Muscle of back (tissue), 11 donors: ENCODE results near the gene CALHM2. TPM values are rescaled to one million over a fixed set of nuclear protein-coding genes. Genes with fewer than 3 reads are reported as not detected.
"Not testable (repeated sequence)": the region's sequence is repeated elsewhere in the genome, so short reads cannot be mapped to it uniquely, and the experiment has no call there.

ENCODE experiments used
- DNase-seq, 3 donors: peaks; one replicate each; pipeline versions ENCODE4 v3.0.0 to v3.0.0-alpha.2; 2013
- polyA plus RNA-seq, 10 donors: library from polyadenylated mRNA; unstranded; fragments of 120-200 nt; gene quantifications; one replicate each; pipeline ENCODE4 v1.2.1, GENCODE V29; 2013; ENCODE audit not compliant: insufficient read length in 10 of 10

The CALHM2 gene
- polyA plus RNA-seq, 10 donors = 11.4 to 22.1 (median 17.0) TPM

GRCh38 chr10:103417601-103418000, 34.6 kb downstream of the CALHM2 start:
- no peak for DNase-seq

- DNase-seq = not testable (repeated sequence)
Observed at GRCh38 chr10:103417148-103417469, 35.1 kb downstream of the CALHM2 start.

GRCh38 chr10:103416436-103417147, 35.6 kb downstream of the CALHM2 start:
- peak; percentile 64 to 82 (median 72) for DNase-seq

GRCh38 chr10:103415581-103415980, 36.6 kb downstream of the CALHM2 start:
- no peak for DNase-seq

- no peak for DNase-seq
Observed at GRCh38 chr10:103413564-103413963, 38.6 kb downstream of the CALHM2 start.

GRCh38 chr10:103397191-103397825, 54.9 kb downstream of the CALHM2 start:
- DNase-seq = no peak

- DNase-seq = no peak
Observed at GRCh38 chr10:103396789-103397087, 55.4 kb downstream of the CALHM2 start.

Other genes starting within 250 kb of the CALHM2 start
- under 1 TPM in 2 of 10 donors, not detected in 8; 0.17 to 0.19 TPM for gene RPEL1, start 206.5 kb downstream of the CALHM2 start, polyA plus RNA-seq
- under 1 TPM; 0.08 to 0.77 (median 0.19) TPM for gene INA, start 175.2 kb downstream of the CALHM2 start, polyA plus RNA-seq
- gene PCGF6, start 101.2 kb downstream of the CALHM2 start, polyA plus RNA-seq = 10 to 100 TPM in 2 of 10 donors, 1 to 10 TPM in 8; 7.8 to 10.2 (median 9.7) TPM
- 1 to 10 TPM; 3.0 to 5.3 (median 4.5) TPM for gene TAF5, start 84.4 kb downstream of the CALHM2 start, polyA plus RNA-seq
- gene ATP5MK, start 55.9 kb downstream of the CALHM2 start, polyA plus RNA-seq = 100 to 1,000 TPM; 231 to 289 (median 250) TPM
- gene PDCD11, start 55.7 kb downstream of the CALHM2 start, polyA plus RNA-seq = 10 to 100 TPM; 23.0 to 31.6 (median 25.4) TPM
- under 1 TPM in 5 of 10 donors, not detected in 5; 0.04 to 0.11 (median 0.08) TPM for gene CALHM1, start 6.5 kb upstream of the CALHM2 start, polyA plus RNA-seq
- gene CALHM3, start 26.9 kb upstream of the CALHM2 start, polyA plus RNA-seq = not detected
- 10 to 100 TPM in 9 of 10 donors, 1 to 10 TPM in 1; 8.8 to 32.7 (median 24.5) TPM for gene NEURL1, start 41.3 kb upstream of the CALHM2 start, polyA plus RNA-seq